ENCODE measurements around the gene HOXA5.

The HOXA5 gene

GRCh38 chr7:27173511-27173955, 30.1 kb upstream of the HOXA5 start:
- no peak for TF ChIP-seq CTCF (IDR thresholded peaks at IDR 0.05; ENCODE audit: control insufficient read depth, insufficient read depth, low read depth, low read length, missing control alignments)
- no peak for DNase-seq (ENCODE audit: low read depth)
- H3K4me3 ChIP-seq (ENCODE audit: control insufficient read depth, low read depth, low read length): peak overlapping the region; percentile 87

GRCh38 chr7:27172823-27173510, 29.5 kb upstream of the HOXA5 start:
- no peak for TF ChIP-seq CTCF (IDR thresholded peaks at IDR 0.05; ENCODE audit: control insufficient read depth, insufficient read depth, low read depth, low read length, missing control alignments)
- H3K4me3 ChIP-seq (ENCODE audit: control insufficient read depth, low read depth, low read length): peak overlapping the region; percentile 87
- peak; percentile 88 for DNase-seq (ENCODE audit: low read depth)

- DNase-seq (ENCODE audit: low read depth): no peak
- H3K4me3 ChIP-seq (ENCODE audit: control insufficient read depth, low read depth, low read length): peak overlapping the region; percentile 87
- no peak for TF ChIP-seq CTCF (IDR thresholded peaks at IDR 0.05; ENCODE audit: control insufficient read depth, insufficient read depth, low read depth, low read length, missing control alignments)
Measured at GRCh38 chr7:27172315-27172774, 28.9 kb upstream of the HOXA5 start.

- no peak for TF ChIP-seq CTCF (IDR thresholded peaks at IDR 0.05; ENCODE audit: control insufficient read depth, insufficient read depth, low read depth, low read length, missing control alignments)
- no peak for DNase-seq (ENCODE audit: low read depth)
- peak overlapping the region; percentile 87 for H3K4me3 ChIP-seq (ENCODE audit: control insufficient read depth, low read depth, low read length)
Measured at GRCh38 chr7:27171637-27172314, 28.3 kb upstream of the HOXA5 start.

GRCh38 chr7:27171325-27171636, 27.8 kb upstream of the HOXA5 start:
- DNase-seq (ENCODE audit: low read depth): no peak
- peak overlapping the region; percentile 87 for H3K4me3 ChIP-seq (ENCODE audit: control insufficient read depth, low read depth, low read length)
- no peak for TF ChIP-seq CTCF (IDR thresholded peaks at IDR 0.05; ENCODE audit: control insufficient read depth, insufficient read depth, low read depth, low read length, missing control alignments)

- no peak for TF ChIP-seq CTCF (IDR thresholded peaks at IDR 0.05; ENCODE audit: control insufficient read depth, insufficient read depth, low read depth, low read length, missing control alignments)
- no peak for DNase-seq (ENCODE audit: low read depth)
- peak overlapping the region; percentile 87 for H3K4me3 ChIP-seq (ENCODE audit: control insufficient read depth, low read depth, low read length)
Measured at GRCh38 chr7:27170426-27171324, 27.2 kb upstream of the HOXA5 start.

All from AG09309 (cell line).